ENCODE data around the gene URAD. TPM values are rescaled to one million over a fixed set of nuclear protein-coding genes. Genes with fewer than 3 reads are reported as not detected.

The URAD gene
- total RNA-seq, 4 donors from 2014 or later, result not detected

- intact Hi-C loops (cut with DNase I), result no loop called here
- Histone ChIP-seq H3K36me3 (no peaks in the 10 kb centered on the region), H3K27ac (no peak overlapping the region), H3K4me3 (no peak overlapping the region), H3K4me1 (no peaks in the 10 kb centered on the region), H3K27me3 (no peaks in the 10 kb centered on the region), H3K9me3 (no peaks in the 10 kb centered on the region)
- 64 to 67% methylated on average over 7 of the region's 7 CpGs for WGBS, 2 donors
- TF ChIP-seq CTCF (IDR thresholded peaks at IDR 0.05) (peak in 2 of 6 experiments; percentile 14 to 35), POLR2A (IDR thresholded peaks at IDR 0.05) (no peak)
- DNase-seq, result no peak
Observed at GRCh38 chr13:27997904-27998522, 9.5 kb upstream of the URAD start.

- no peaks in the 10 kb centered on the region for H3K9me3 ChIP-seq
- H3K4me3 ChIP-seq, result no peak overlapping the region
- H3K36me3 ChIP-seq, result no peaks in the 10 kb centered on the region
- intact Hi-C loops (cut with DNase I), result no loop called here
- no peaks in the 10 kb centered on the region for H3K4me1 ChIP-seq
- TF ChIP-seq CTCF (IDR thresholded peaks at IDR 0.05) (no peak), POLR2A (IDR thresholded peaks at IDR 0.05) (no peak)
- 26 to 55% methylated on average over 6 of the region's 6 CpGs for WGBS, 2 donors
- peaks cover 0 to 46% (median 0%) of the 10 kb centered on the region in 4 donors for H3K27me3 ChIP-seq
- no peak for DNase-seq
- no peak overlapping the region for H3K27ac ChIP-seq
Observed at GRCh38 chr13:27991881-27992280, 3.4 kb upstream of the URAD start.

- TF ChIP-seq CTCF (IDR thresholded peaks at IDR 0.05) (no peak), POLR2A (IDR thresholded peaks at IDR 0.05) (no peak)
- no peak overlapping the region for H3K27ac ChIP-seq
- DNase-seq, result no peak
- peaks cover 0 to 4% (median 2%) of the 10 kb centered on the region in 3 donors for H3K4me1 ChIP-seq
- intact Hi-C loops (cut with DNase I), result no loop called here
- 78 to 83% methylated on average over 1 of the region's 1 CpG for WGBS, 2 donors
- H3K36me3 ChIP-seq, result no peaks in the 10 kb centered on the region
- H3K9me3 ChIP-seq, result no peaks in the 10 kb centered on the region
- H3K4me3 ChIP-seq, result no peak overlapping the region
- peaks cover 0 to 94% (median 5%) of the 10 kb centered on the region in 4 donors for H3K27me3 ChIP-seq
Observed at GRCh38 chr13:27985600-27985999, 2.9 kb downstream of the URAD start.

GRCh38 chr13:27982361-27982760 is 6.1 kb downstream of the URAD start:
- Histone ChIP-seq H3K9me3 (no peaks in the 10 kb centered on the region), H3K36me3 (no peaks in the 10 kb centered on the region), H3K4me1 (peaks cover 11 to 35% (median 16%) of the 10 kb centered on the region in 3 donors), H3K27ac (no peak overlapping the region), H3K27me3 (peaks cover 8 to 98% (median 29%) of the 10 kb centered on the region in 4 donors), H3K4me3 (no peak overlapping the region)
- intact Hi-C loops (cut with DNase I), result loop anchor here (5.0 kb wide), 1 partner anchor 615 kb away; no protein-coding TSS in a partner anchor
- TF ChIP-seq POLR2A (IDR thresholded peaks at IDR 0.05), result no peak
- TF ChIP-seq CTCF (IDR thresholded peaks at IDR 0.05), result no peak
- no peak for DNase-seq
- WGBS, 2 donors, result 31 to 50% methylated on average over 1 to 2 of the region's 2 CpGs

- Histone ChIP-seq H3K4me1 (peaks cover 11 to 35% (median 16%) of the 10 kb centered on the region in 3 donors), H3K27me3 (peaks cover 8 to 98% (median 33%) of the 10 kb centered on the region in 4 donors), H3K27ac (no peak overlapping the region), H3K9me3 (no peaks in the 10 kb centered on the region), H3K4me3 (no peak overlapping the region), H3K36me3 (no peaks in the 10 kb centered on the region)
- 14 to 23% methylated on average over 8 to 11 of the region's 11 CpGs for WGBS, 2 donors
- TF ChIP-seq POLR2A (IDR thresholded peaks at IDR 0.05) (no peak), CTCF (IDR thresholded peaks at IDR 0.05) (no peak)
- intact Hi-C loops (cut with DNase I), result loop anchor here (5.0 kb wide), 1 partner anchor 614 kb away; no protein-coding TSS in a partner anchor
- DNase-seq, result no peak
Observed at GRCh38 chr13:27981006-27981708, 7.3 kb downstream of the URAD start.
